Stimulated activated CD4-positive, alpha-beta T cell treated with anti-CD3 and anti-CD28 coated beads, Interleukin-4, amount 100 ng/mL, for 48 hours (primary cell): ENCODE results near the gene IL17REL.

ENCODE experiments used
- DNase-seq, 2 donors: peaks; one replicate each; pipeline ENCODE4 v3.0.0-alpha.2; 2020; ENCODE audit warnings: low read depth in 2 of 2

The IL17REL gene

GRCh38 chr22:49956914-49957825 lies 55.4 kb downstream of the IL17REL start:
- no peak for DNase-seq

- no peak for DNase-seq
Observed at GRCh38 chr22:49956418-49956770, 56.2 kb downstream of the IL17REL start.

GRCh38 chr22:49955581-49956417 lies 56.8 kb downstream of the IL17REL start:
- no peak for DNase-seq

GRCh38 chr22:49954991-49955580 lies 57.5 kb downstream of the IL17REL start:
- DNase-seq, result no peak

GRCh38 chr22:49954354-49954753 lies 58.2 kb downstream of the IL17REL start:
- DNase-seq, result no peak

GRCh38 chr22:49953680-49954344 lies 58.8 kb downstream of the IL17REL start:
- no peak for DNase-seq

GRCh38 chr22:49953027-49953679 lies 59.4 kb downstream of the IL17REL start:
- no peak for DNase-seq

- no peak for DNase-seq
Observed at GRCh38 chr22:49951986-49952896, 60.3 kb downstream of the IL17REL start.

- no peak for DNase-seq
Observed at GRCh38 chr22:49951678-49951985, 60.9 kb downstream of the IL17REL start.

GRCh38 chr22:49951000-49951677 lies 61.4 kb downstream of the IL17REL start:
- DNase-seq, result no peak

- DNase-seq, result no peak
Observed at GRCh38 chr22:49950396-49950994, 62.1 kb downstream of the IL17REL start.

- DNase-seq, result no peak
Observed at GRCh38 chr22:49949914-49950292, 62.7 kb downstream of the IL17REL start.

GRCh38 chr22:49948958-49949913 lies 63.3 kb downstream of the IL17REL start:
- no peak for DNase-seq

GRCh38 chr22:49948116-49948957 lies 64.2 kb downstream of the IL17REL start:
- no peak for DNase-seq

- no peak for DNase-seq
Observed at GRCh38 chr22:49947296-49947622, 65.3 kb downstream of the IL17REL start.

- DNase-seq, result no peak
Observed at GRCh38 chr22:49946612-49947295, 65.8 kb downstream of the IL17REL start.
